Smooth muscle cell (in vitro differentiated cells): Measurements from ENCODE around the gene SHMT1. TPM values are rescaled to one million over a fixed set of nuclear protein-coding genes. Genes with fewer than 3 reads are reported as not detected.

Experiments
- DNase-seq: peaks from one replicate; lab custom pipeline; 2025; ENCODE audit not compliant: unreplicated experiment; lab: John Stamatoyannopoulos, UW
- H2AFZ ChIP-seq: fragments of 200-600 bp; sonication (generic); 2 replicates; pipeline ENCODE4 v1.6.0; 2016; ENCODE audit warnings: antibody characterized with exemption, low read depth, mild to moderate bottlenecking
- H3F3A ChIP-seq: fragments of 200-600 bp; sonication (generic); 2 replicates; pipeline ENCODE4 v1.6.0; 2017; ENCODE audit warnings: antibody characterized with exemption, low read depth
- H3K27ac ChIP-seq: fragments of 200-600 bp; sonication (generic); 2 replicates; pipeline ENCODE4 v1.5.1; 2016; ENCODE audit warnings: low read depth, mild to moderate bottlenecking
- H3K27me3 ChIP-seq: fragments of 200-600 bp; sonication (generic); 2 replicates; pipeline ENCODE4 v1.6.1; 2016; ENCODE audit warnings: low read depth, mild to moderate bottlenecking
- H3K36me3 ChIP-seq: fragments of 200-600 bp; sonication (generic); 2 replicates; pipeline ENCODE4 v1.5.1; 2016; ENCODE audit warnings: low read depth
- H3K4me1 ChIP-seq: fragments of 200-600 bp; sonication (generic); 2 replicates; pipeline ENCODE4 v1.5.1; 2016; ENCODE audit warnings: low read depth
- H3K4me2 ChIP-seq: fragments of 200-600 bp; sonication (generic); 2 replicates; pipeline ENCODE4 v1.6.0; 2016; ENCODE audit warnings: mild to moderate bottlenecking
- H3K4me3 ChIP-seq: fragments of 200-600 bp; sonication (generic); 2 replicates; pipeline ENCODE4 v1.5.1; 2016; ENCODE audit warnings: mild to moderate bottlenecking
- H3K79me2 ChIP-seq: fragments of 200-600 bp; sonication (generic); 2 replicates; pipeline ENCODE4 v1.6.0; 2016; ENCODE audit warnings: low read depth, mild to moderate bottlenecking
- H3K9ac ChIP-seq: fragments of 200-600 bp; sonication (generic); 2 replicates; pipeline ENCODE4 v1.6.0; 2016; ENCODE audit warnings: low read depth
- H3K9me3 ChIP-seq: fragments of 200-600 bp; sonication (generic); replicated peaks from 2 replicates; pipeline ENCODE4 v1.5.1; 2016; ENCODE audit warnings: low read depth
- H4K20me1 ChIP-seq: fragments of 200-600 bp; sonication (generic); 2 replicates; pipeline ENCODE4 v1.6.0; 2016; ENCODE audit warnings: low read depth
- WGBS: methylation state at CpG from one replicate; pipeline ENCODE4 v1.1.7; 2016; ENCODE audit warnings: low lambda C conversion rate; 5-methylcytosine and 5-hydroxymethylcytosine counted together
- polyA plus RNA-seq: library from polyadenylated mRNA; unstranded; fragments of >200 nt; fragmentation: Nextera tagmentation; extraction: Ambion mirVana; gene quantifications from 2 replicates; pipeline ENCODE4 v1.2.1, GENCODE V29; 2016
- total RNA-seq: library from RNA; depleted of rRNA; stranded (reverse); fragments of >200 nt; gene quantifications from 2 replicates; pipeline ENCODE4 v1.2.3, GENCODE V29; 2014
- TF ChIP-seq, protein P1 (sequence below): fragments of 200-600 bp; sonication (generic); IDR thresholded peaks from 2 replicates; pipeline ENCODE4 v1.5.1; 2017; ENCODE audit warnings: borderline replicate concordance, mild to moderate bottlenecking, antibody characterized with exemption; ENCODE audit not compliant: insufficient read depth, poor library complexity, severe bottlenecking

Gene SHMT1
- total and polyA plus RNA-seq, 2 experiments from 2014 or later, result 4.1 to 10.3 TPM

DNA sequence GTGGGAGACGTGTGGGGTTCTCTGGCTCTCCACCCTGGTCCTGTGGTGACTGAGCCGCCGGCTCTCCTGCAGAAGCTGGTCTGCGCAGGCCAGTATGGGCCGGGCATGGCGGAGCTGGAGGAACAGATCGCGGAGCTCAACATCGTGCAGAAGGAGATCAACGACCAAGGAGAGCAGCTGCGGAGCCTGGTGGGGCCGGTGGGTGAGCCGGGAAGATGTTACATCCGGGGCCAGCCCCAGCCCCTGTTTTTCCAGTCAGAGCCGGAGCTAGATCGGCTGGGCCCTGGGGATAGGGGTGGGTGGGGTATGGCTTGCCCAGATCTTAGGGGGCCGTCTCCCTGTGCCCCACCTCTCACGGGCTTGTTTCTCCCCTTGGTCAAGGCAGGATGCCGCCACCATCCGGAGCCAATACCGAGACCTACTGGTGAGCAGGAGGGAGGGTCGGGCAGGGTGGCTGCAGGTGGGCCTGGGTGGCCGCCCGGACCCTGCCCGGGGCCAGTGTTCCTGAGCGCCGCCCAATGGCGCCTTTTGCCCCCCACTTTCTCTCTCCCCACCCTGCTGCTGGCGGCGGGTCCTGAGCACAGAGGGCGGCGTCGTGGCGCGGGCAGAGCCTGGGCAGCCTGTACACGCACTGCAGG lies 19.2 kb upstream of the SHMT1 start:
- DNase-seq, result no peak
- Histone ChIP-seq H3K27me3 (no peaks in the 10 kb centered on the region), H3K9ac (no peak overlapping the region)

DNA sequence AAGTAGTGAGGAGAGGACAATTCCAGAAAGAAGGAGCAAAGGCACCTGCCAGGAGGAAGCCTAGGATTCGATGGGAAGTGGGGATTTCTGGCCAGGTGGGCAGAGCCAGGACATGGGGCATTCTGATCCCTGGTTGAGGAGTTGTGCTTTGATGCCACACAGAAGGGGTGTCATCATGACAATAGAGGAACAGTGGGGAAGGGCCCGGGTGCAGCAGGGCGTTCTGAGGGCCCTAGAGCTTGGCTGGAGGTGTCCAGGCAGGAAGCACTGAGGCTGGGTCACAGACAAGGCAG lies 18.5 kb upstream of the SHMT1 start:
- Histone ChIP-seq H3K9ac (no peak overlapping the region), H3K79me2 (no peaks in the 10 kb centered on the region), H3K4me1 (no peaks in the 10 kb centered on the region), H3K27me3 (no peaks in the 10 kb centered on the region), H3K4me3 (no peak overlapping the region), H3F3A (no peaks in the 10 kb centered on the region), H3K9me3 (no peaks in the 10 kb centered on the region), H3K27ac (no peak overlapping the region), H2AFZ (no peak overlapping the region), H3K36me3 (no peaks in the 10 kb centered on the region), H4K20me1 (no peaks in the 10 kb centered on the region), H3K4me2 (no peak overlapping the region)
- DNase-seq, result no peak
- TF ChIP-seq, protein P1, sequence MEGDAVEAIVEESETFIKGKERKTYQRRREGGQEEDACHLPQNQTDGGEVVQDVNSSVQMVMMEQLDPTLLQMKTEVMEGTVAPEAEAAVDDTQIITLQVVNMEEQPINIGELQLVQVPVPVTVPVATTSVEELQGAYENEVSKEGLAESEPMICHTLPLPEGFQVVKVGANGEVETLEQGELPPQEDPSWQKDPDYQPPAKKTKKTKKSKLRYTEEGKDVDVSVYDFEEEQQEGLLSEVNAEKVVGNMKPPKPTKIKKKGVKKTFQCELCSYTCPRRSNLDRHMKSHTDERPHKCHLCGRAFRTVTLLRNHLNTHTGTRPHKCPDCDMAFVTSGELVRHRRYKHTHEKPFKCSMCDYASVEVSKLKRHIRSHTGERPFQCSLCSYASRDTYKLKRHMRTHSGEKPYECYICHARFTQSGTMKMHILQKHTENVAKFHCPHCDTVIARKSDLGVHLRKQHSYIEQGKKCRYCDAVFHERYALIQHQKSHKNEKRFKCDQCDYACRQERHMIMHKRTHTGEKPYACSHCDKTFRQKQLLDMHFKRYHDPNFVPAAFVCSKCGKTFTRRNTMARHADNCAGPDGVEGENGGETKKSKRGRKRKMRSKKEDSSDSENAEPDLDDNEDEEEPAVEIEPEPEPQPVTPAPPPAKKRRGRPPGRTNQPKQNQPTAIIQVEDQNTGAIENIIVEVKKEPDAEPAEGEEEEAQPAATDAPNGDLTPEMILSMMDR, result no peak
- 90% methylated on average over 3 of the region's 3 CpGs for WGBS

More for the DNA sequence above, 19.2 kb upstream of the SHMT1 start:
- H3K27ac ChIP-seq, result no peak overlapping the region
- no peaks in the 10 kb centered on the region for H3K4me1 ChIP-seq
- H3K79me2 ChIP-seq, result no peaks in the 10 kb centered on the region
- H3F3A ChIP-seq, result no peaks in the 10 kb centered on the region
- H4K20me1 ChIP-seq, result no peaks in the 10 kb centered on the region
- H3K4me3 ChIP-seq, result no peak overlapping the region
- WGBS, result 93% methylated on average over 35 of the region's 36 CpGs
- no peak overlapping the region for H2AFZ ChIP-seq
- no peaks in the 10 kb centered on the region for H3K36me3 ChIP-seq
- no peak overlapping the region for H3K4me2 ChIP-seq
- H3K9me3 ChIP-seq, result no peaks in the 10 kb centered on the region
- TF ChIP-seq, protein P1, result no peak

DNA sequence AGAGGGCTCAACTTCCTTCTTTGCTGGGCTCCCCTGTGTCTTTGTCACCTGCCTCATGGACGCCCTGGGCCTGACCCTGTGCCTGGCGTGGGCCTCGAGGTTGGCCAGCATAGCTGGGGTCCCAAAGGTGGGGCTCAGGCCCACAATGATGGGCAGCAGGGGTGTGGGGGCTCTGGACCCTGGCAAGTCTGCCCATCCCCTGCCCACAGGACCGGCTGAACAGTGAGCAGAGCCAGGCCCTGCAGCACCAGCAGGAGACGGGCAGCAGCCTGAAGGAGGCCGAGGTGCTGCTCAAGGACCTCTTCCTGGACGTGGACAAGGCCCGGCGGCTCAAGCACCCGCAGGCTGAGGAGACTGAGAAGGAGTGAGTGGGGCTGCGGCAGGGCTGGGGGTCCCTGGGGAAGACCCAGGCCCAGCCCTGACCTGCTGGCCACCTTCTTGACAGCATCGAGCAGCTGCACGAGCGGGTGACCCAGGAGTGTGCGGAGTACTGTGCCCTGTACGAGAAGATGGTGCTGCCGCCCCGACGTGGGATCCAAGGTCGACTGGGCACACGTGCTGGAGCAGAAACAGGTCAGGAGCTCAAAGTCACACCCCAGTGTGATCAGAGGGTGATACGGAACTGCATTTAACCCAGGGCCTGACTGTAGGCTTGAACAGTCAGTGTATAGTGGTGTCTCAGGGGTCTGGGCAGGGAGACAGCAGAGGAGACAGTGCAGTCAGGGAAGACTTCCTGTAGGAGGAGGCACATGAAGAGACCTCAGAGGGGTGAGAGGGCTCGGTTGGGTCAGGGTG lies 18.0 kb upstream of the SHMT1 start:
- Histone ChIP-seq H3K9ac (no peak overlapping the region), H3K4me3 (no peak overlapping the region), H4K20me1 (no peaks in the 10 kb centered on the region), H3K4me2 (no peak overlapping the region), H3K27ac (no peak overlapping the region), H3K79me2 (no peaks in the 10 kb centered on the region), H3K4me1 (no peaks in the 10 kb centered on the region), H2AFZ (no peak overlapping the region), H3K9me3 (no peaks in the 10 kb centered on the region), H3F3A (no peaks in the 10 kb centered on the region), H3K36me3 (no peaks in the 10 kb centered on the region), H3K27me3 (no peaks in the 10 kb centered on the region)
- TF ChIP-seq, protein P1, result no peak
- no peak for DNase-seq
- 94% methylated on average over 23 of the region's 23 CpGs for WGBS
